Ectodermal cell (in vitro differentiated cells): Measurements from ENCODE around the gene ZPR1.

Experiments used
- H3K27ac ChIP-seq: 2 replicates; pipeline ENCODE4 v1.7.0; 2013; ENCODE audit warnings: mild to moderate bottlenecking, low read depth, low read length; ENCODE audit not compliant: insufficient read depth, poor library complexity, severe bottlenecking
- H3K27me3 ChIP-seq: 2 replicates; pipeline ENCODE4 v1.7.0; 2013; ENCODE audit warnings: mild to moderate bottlenecking, low read length; ENCODE audit not compliant: insufficient read depth, control insufficient read depth, poor library complexity, severe bottlenecking
- H3K36me3 ChIP-seq: one replicate; pipeline ENCODE4 v1.7.0; 2013; ENCODE audit warnings: low read length; ENCODE audit not compliant: control insufficient read depth, insufficient read depth
- H3K4me1 ChIP-seq: one replicate; pipeline ENCODE4 v1.7.0; 2013; ENCODE audit warnings: low read length; ENCODE audit not compliant: control insufficient read depth, insufficient read depth
- H3K4me3 ChIP-seq: 2 replicates; pipeline ENCODE4 v1.7.0; 2013; ENCODE audit warnings: low read depth, low read length, control low read depth; ENCODE audit not compliant: insufficient read depth
- H3K9me3 ChIP-seq: 2 replicates; pipeline ENCODE4 v1.7.0; 2013; ENCODE audit warnings: mild to moderate bottlenecking, low read length, moderate library complexity; ENCODE audit not compliant: control insufficient read depth
- WGBS, 2 experiments: methylation state at CpG; one replicate each; pipeline ENCODE4 v1.1.7; 2013; ENCODE audit warnings: missing lambda C conversion rate in 2 of 2; 5-methylcytosine and 5-hydroxymethylcytosine counted together

Gene ZPR1

DNA sequence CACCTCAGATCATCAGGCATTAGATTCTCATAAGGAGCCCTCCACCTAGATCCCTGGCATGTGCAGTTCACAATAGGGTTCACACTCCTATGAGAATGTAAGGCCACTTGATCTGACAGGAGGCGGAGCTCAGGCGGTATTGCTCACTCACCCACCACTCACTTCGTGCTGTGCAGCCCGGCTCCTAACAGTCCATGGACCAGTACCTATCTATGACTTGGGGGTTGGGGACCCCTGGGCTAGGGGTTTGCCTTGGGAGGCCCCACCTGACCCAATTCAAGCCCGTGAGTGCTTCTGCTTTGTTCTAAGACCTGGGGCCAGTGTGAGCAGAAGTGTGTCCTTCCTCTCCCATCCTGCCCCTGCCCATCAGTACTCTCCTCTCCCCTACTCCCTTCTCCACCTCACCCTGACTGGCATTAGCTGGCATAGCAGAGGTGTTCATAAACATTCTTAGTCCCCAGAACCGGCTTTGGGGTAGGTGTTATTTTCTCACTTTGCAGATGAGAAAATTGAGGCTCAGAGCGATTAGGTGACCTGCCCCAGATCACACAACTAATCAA, 44.0 kb upstream of the ZPR1 start:
- 92 to 94% methylated on average over 6 to 7 of the region's 7 CpGs for WGBS, 2 experiments
- Histone ChIP-seq H3K27me3 (peaks cover 12% of the 10 kb centered on the region), H3K36me3 (no peaks in the 10 kb centered on the region), H3K4me1 (peaks cover 15% of the 10 kb centered on the region), H3K4me3 (no peak overlapping the region), H3K9me3 (no peaks in the 10 kb centered on the region), H3K27ac (no peak overlapping the region)

DNA sequence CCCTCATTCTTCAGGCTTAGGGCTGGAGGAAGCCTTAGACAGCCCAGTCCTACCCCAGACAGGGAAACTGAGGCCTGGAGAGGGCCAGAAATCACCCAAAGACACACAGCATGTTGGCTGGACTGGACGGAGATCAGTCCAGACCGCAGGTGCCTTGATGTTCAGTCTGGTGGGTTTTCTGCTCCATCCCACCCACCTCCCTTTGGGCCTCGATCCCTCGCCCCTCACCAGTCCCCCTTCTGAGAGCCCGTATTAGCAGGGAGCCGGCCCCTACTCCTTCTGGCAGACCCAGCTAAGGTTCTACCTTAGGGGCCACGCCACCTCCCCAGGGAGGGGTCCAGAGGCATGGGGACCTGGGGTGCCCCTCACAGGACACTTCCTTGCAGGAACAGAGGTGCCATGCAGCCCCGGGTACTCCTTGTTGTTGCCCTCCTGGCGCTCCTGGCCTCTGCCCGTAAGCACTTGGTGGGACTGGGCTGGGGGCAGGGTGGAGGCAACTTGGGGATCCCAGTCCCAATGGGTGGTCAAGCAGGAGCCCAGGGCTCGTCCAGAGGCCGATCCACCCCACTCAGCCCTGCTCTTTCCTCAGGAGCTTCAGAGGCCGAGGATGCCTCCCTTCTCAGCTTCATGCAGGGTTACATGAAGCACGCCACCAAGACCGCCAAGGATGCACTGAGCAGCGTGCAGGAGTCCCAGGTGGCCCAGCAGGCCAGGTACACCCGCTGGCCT, 42.5 kb upstream of the ZPR1 start:
- H3K4me3 ChIP-seq = no peak overlapping the region
- 94 to 95% methylated on average over 17 of the region's 17 CpGs for WGBS, 2 experiments
- no peaks in the 10 kb centered on the region for H3K9me3 ChIP-seq
- no peak overlapping the region for H3K27ac ChIP-seq
- H3K36me3 ChIP-seq = no peaks in the 10 kb centered on the region
- peaks cover 13% of the 10 kb centered on the region for H3K4me1 ChIP-seq
- H3K27me3 ChIP-seq = peaks cover 8% of the 10 kb centered on the region

DNA sequence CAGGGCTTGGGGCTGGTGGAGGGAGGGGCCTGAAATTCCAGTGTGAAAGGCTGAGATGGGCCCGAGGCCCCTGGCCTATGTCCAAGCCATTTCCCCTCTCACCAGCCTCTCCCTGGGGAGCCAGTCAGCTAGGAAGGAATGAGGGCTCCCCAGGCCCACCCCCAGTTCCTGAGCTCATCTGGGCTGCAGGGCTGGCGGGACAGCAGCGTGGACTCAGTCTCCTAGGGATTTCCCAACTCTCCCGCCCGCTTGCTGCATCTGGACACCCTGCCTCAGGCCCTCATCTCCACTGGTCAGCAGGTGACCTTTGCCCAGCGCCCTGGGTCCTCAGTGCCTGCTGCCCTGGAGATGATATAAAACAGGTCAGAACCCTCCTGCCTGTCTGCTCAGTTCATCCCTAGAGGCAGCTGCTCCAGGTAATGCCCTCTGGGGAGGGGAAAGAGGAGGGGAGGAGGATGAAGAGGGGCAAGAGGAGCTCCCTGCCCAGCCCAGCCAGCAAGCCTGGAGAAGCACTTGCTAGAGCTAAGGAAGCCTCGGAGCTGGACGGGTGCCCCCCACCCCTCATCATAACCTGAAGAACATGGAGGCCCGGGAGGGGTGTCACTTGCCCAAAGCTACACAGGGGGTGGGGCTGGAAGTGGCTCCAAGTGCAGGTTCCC, 41.8 kb upstream of the ZPR1 start, which contains the start of gene APOC3:
TSS of gene APOC3 (plus strand) at position 383 of the 659 bp plus-strand sequence. CDS start 676 bp downstream, outside the sequence.
- Histone ChIP-seq H3K27ac (no peak within 1 kb of the TSS), H3K36me3 (no peaks in the 10 kb centered on the region), H3K4me3 (no peak within 1 kb of the TSS), H3K4me1 (peaks cover 13% of the 10 kb centered on the region), H3K9me3 (no peaks in the 10 kb centered on the region), H3K27me3 (peaks cover 1% of the 10 kb centered on the region)
- 81 to 86% methylated on average over 9 of the region's 9 CpGs for WGBS, 2 experiments

DNA sequence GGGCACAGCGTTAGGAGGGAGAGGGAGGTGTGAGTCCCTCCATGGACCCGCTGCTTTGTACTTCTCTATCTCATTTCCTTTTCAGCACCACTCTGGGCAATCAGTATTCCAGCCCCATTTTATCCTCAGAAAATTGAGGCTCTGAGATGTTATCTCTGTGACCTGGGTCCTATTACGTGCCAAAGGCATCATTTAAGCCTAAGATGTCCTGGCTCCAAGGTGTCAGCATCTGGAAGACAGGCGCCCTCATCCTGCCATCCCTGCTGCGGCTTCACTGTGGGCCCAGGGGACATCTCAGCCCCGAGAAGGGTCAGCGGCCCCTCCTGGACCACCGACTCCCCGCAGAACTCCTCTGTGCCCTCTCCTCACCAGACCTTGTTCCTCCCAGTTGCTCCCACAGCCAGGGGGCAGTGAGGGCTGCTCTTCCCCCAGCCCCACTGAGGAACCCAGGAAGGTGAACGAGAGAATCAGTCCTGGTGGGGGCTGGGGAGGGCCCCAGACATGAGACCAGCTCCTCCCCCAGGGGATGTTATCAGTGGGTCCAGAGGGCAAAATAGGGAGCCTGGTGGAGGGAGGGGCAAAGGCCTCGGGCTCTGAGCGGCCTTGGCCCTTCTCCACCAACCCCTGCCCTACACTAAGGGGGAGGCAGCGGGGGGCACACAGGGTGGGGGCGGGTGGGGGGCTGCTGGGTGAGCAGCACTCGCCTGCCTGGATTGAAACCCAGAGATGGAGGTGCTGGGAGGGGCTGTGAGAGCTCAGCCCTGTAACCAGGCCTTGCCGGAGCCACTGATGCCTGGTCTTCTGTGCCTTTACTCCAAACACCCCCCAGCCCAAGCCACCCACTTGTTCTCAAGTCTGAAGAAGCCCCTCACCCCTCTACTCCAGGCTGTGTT, 41.1 kb upstream of the ZPR1 start:
- Histone ChIP-seq H3K4me1 (peaks cover 13% of the 10 kb centered on the region), H3K27me3 (no peaks in the 10 kb centered on the region), H3K36me3 (no peaks in the 10 kb centered on the region), H3K4me3 (no peak overlapping the region), H3K27ac (no peak overlapping the region), H3K9me3 (no peaks in the 10 kb centered on the region)
- 74 to 80% methylated on average over 14 of the region's 16 CpGs for WGBS, 2 experiments

DNA sequence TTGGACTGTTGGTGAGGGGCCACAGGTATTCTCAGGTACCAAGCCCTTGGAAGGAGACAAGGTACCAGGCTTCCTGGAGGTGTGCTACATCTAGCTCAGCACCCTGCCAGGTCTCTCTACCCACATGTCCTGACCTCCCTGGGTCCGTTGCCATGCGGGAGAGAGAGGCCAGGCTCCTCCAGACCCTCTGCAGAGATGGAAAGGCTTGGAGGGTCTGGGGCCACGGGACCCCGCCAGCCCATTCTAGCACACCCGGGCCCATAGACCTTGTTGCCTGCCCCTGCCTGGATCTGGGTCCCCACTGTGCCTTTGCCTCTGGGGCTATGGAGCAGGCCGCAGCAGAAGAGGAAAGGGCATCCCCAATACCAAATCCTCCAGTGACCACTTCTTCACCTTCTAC, 39.6 kb upstream of the ZPR1 start:
- Histone ChIP-seq H3K9me3 (no peaks in the 10 kb centered on the region), H3K36me3 (no peaks in the 10 kb centered on the region), H3K27ac (no peak overlapping the region), H3K4me3 (no peak overlapping the region), H3K27me3 (no peaks in the 10 kb centered on the region), H3K4me1 (peaks cover 18% of the 10 kb centered on the region)
- WGBS, 2 experiments = 95% methylated on average over 6 of the region's 6 CpGs

DNA sequence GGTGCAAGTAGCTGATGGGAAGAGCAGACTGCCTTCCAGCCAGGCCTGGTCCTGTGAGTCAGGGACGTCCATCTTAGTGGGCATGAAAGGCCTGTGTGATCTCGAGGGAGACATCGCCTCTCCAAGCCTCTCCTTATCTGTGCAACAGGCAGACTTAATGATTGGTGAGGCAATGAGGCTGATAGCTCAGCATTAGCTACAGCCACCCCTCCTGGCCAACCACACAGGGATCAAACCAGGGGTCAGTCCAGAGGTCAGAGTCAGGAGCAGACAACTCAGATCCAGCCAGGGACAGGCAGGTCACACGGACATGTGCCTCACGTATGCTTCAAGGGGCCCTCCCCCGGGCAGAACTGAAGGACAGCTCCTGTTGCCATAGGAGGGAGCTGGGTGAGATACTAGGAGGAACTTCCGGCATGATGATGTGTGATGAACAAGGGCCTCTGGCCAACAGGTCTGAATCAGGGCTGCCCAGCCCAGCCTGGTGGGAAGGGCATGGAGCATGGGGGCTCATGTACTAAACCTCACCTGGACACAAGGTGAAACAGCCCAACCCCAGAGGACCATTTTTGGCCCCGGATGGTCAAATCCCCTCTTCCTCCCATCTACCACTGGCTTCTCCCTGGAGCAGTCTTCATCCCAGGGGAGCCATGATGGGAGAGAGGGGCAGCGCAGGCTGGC, 39.1 kb upstream of the ZPR1 start:
- Histone ChIP-seq H3K27ac (no peak overlapping the region), H3K27me3 (no peaks in the 10 kb centered on the region), H3K9me3 (no peaks in the 10 kb centered on the region), H3K4me1 (peaks cover 18% of the 10 kb centered on the region), H3K36me3 (no peaks in the 10 kb centered on the region), H3K4me3 (no peak overlapping the region)
- 87 to 89% methylated on average over 9 of the region's 9 CpGs for WGBS, 2 experiments

DNA sequence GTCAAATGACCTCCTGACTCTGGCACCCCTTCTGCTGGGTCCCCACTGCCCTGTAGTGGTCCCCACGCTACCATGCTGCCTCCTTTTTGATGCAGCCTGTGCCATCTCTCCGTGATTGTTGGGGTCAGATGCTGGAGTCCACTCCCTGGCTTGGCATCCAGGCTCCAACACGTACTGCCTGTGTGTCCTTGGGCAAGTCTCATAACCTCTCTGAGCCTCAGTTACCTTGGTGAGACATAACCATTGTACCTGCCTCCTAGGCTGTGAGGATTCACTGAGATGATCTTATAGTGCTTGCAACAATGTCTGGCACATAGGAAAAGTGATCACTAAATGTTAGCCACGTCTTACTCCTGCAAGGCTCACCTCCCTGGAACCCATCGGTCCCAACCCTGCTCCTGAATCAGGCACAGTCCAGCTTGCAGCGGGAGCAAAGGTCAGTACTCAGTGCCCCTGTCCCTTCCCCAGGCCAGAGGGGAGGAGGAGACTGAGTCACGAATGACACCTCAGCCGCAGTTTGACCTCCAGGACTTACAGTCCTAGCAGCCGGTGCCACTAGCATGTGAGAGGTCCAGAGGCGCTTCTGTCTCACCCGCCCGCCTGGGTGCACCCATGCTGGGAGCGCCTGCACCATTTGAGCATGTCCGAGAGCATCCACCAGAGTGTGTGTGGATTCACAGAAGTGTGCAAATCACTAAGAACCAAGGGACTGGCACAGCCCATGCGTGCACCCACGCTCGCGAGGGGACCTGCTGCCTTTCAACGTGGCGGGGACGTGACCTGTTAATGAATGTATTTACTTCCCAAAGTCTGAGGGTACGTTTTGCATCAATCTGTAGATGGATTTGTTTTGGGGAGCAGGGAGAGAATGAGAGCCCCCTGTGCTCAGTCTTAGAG, 38.3 kb upstream of the ZPR1 start:
- H3K27ac ChIP-seq = no peak overlapping the region
- H3K4me3 ChIP-seq = no peak overlapping the region
- H3K27me3 ChIP-seq = no peaks in the 10 kb centered on the region
- peaks cover 18% of the 10 kb centered on the region for H3K4me1 ChIP-seq
- no peaks in the 10 kb centered on the region for H3K36me3 ChIP-seq
- no peaks in the 10 kb centered on the region for H3K9me3 ChIP-seq
- WGBS, 2 experiments = 86% methylated on average over 22 of the region's 22 CpGs

DNA sequence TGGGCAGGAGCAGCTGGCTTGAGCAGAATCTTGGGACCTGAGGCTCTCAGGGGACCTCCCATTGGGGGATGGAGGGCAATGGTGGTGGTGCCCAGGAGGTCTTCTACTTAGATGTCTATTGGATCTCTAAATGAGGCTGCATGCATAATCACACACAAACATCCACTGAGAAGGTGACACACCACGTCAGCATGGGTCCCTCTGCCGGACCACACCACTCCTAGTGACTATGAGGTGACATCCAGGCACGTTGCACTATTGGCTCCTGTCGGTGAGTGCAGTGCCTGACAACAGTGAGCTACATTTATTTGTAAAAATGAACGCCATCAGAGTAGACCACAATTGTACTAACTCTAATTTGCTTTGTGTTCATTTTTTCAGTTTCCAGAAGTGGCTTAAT, 37.6 kb upstream of the ZPR1 start:
- Histone ChIP-seq H3K27ac (no peak overlapping the region), H3K36me3 (no peaks in the 10 kb centered on the region), H3K4me3 (no peak overlapping the region), H3K4me1 (peaks cover 18% of the 10 kb centered on the region), H3K9me3 (no peaks in the 10 kb centered on the region), H3K27me3 (no peaks in the 10 kb centered on the region)
- 88 to 92% methylated on average over 5 of the region's 5 CpGs for WGBS, 2 experiments
